ENCODE data around the gene SPRTN. TPM values are rescaled to one million over a fixed set of nuclear protein-coding genes. Genes with fewer than 3 reads are reported as not detected.

Gene SPRTN
- total and polyA plus RNA-seq, 2 of the 8 experiments (the other 6 are each of a cell fraction or from before 2014, with no cell fraction given): 6.6 to 15.1 TPM

DNA sequence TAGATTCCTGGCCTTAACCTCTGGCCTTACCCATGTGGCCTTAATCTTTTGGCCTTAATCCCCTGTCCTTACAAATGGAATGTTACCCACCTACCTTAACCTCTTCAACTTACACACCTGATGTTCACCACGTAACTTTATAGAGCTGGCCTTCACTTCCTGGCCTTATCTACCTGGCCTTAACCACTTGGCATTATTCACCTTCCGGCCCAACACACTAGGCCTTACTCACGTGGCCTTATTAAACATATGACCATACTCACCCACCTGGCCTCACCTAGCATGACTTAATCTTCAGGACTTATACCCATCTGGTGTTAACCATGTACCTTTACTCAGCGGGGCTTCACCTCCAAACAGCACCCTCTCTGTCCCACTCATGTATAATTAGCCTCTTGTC, 42.2 kb upstream of the SPRTN start:
- H4K91ac ChIP-seq (replicated peaks; ENCODE audit: insufficient read length, low read length): no peak overlapping the region
- H3K4ac ChIP-seq (replicated peaks; ENCODE audit: insufficient read length, low read depth, low read length): no peak overlapping the region
- no peak overlapping the region for H3K56ac ChIP-seq (replicated peaks; ENCODE audit: insufficient read length, low read depth, low read length)
- no peaks in the 10 kb centered on the region for H3K23me2 ChIP-seq (ENCODE audit: low read depth, low read length)
- H2BK120ac ChIP-seq (replicated peaks; ENCODE audit: low read depth, low read length): no peak overlapping the region
- no peak overlapping the region for H3K9ac ChIP-seq (replicated peaks in 1 of 4; ENCODE audit: extremely low read depth in 1 of 4, low read depth in 3 of 4, low read length in 3 of 4)
- H3K18ac ChIP-seq (ENCODE audit: extremely low read depth, low read length): no peak overlapping the region
- H3K27me3 ChIP-seq (replicated peaks in 1 of 4; ENCODE audit: control insufficient read depth in 3 of 4, extremely low read depth in 1 of 4, insufficient read depth in 3 of 4, low read length in 3 of 4): no peaks in the 10 kb centered on the region; a peak in 1 of 7 replicates
- H3K9me3 ChIP-seq (ENCODE audit: insufficient read depth in 2 of 2, low read depth in 1 of 2, low read length in 1 of 2): no peaks in the 10 kb centered on the region
- no peak overlapping the region for H2BK15ac ChIP-seq (ENCODE audit: low read length)
- H3K79me2 ChIP-seq (ENCODE audit: control insufficient read depth in 1 of 2, insufficient read depth in 2 of 2, low read length in 2 of 2): no peaks in the 10 kb centered on the region
- CTCF ChIA-PET (ENCODE audit: partially characterized antibody): interaction anchor here (1.5 kb wide), 1 partner anchor 203 kb away, joined by 3 read pairs; no protein-coding TSS in a partner anchor
- H3K23ac ChIP-seq (ENCODE audit: insufficient read length): no peak overlapping the region
- no peak overlapping the region for H2BK5ac ChIP-seq (ENCODE audit: low read depth, low read length)
- H3K27ac ChIP-seq (ENCODE audit: low read depth, low read length): no peak overlapping the region
- no peak overlapping the region for H2BK20ac ChIP-seq (ENCODE audit: low read length)
- H3K4me3 ChIP-seq (ENCODE audit: extremely low read depth in 1 of 4, insufficient read depth in 2 of 4, low read depth in 3 of 4, low read length in 4 of 4): no peak overlapping the region
- H2AFZ ChIP-seq (ENCODE audit: low read length): no peak overlapping the region
- no peak overlapping the region for H3K14ac ChIP-seq (ENCODE audit: insufficient read length)
- no peak for DNase-seq (ENCODE audit: low read depth in 1 of 2, low spot score in 2 of 2)
- H3K36me3 ChIP-seq (ENCODE audit: control insufficient read depth in 2 of 4, insufficient read depth in 4 of 4, low read length in 3 of 4): no peaks in the 10 kb centered on the region
- H3K79me1 ChIP-seq (ENCODE audit: low read depth, low read length): no peaks in the 10 kb centered on the region
- H4K8ac ChIP-seq (ENCODE audit: extremely low read depth, insufficient read depth, low read length): no peak overlapping the region
- no peak overlapping the region for H3K4me2 ChIP-seq (ENCODE audit: insufficient read depth in 1 of 2, low read depth in 2 of 2, low read length in 2 of 2)
- H4K5ac ChIP-seq (ENCODE audit: insufficient read length, low read depth, low read length): no peak overlapping the region
- no peaks in the 10 kb centered on the region for H3K4me1 ChIP-seq (replicated peaks in 1 of 4; ENCODE audit: control insufficient read depth in 3 of 4, insufficient read depth in 4 of 4, low read length in 3 of 4)
- TF ChIP-seq RXRA (IDR thresholded peaks at IDR 0.05; ENCODE audit: insufficient read depth, low read depth, low read length): no peak
- no peak for FAIRE-seq
- WGBS, 2 experiments (ENCODE audit: extremely low coverage in 1 of 2, insufficient coverage in 1 of 2, insufficient read length in 1 of 2, insufficient replicate concordance in 2 of 2, low coverage in 1 of 2, low lambda C conversion rate in 2 of 2, missing lambda C conversion rate in 1 of 2): 86% methylated on average over 4 of the region's 4 CpGs; no CpG with 5 or more reads in 1 of the 2 experiments
- POLR2A ChIA-PET (ENCODE audit: partially characterized antibody): interaction anchor here (1.1 kb wide), 1 partner anchor 8 kb away, joined by 3 read pairs; no protein-coding TSS in a partner anchor
- no peak overlapping the region for H2AK5ac ChIP-seq (ENCODE audit: low read depth, low read length)
- no peak overlapping the region for H2BK12ac ChIP-seq (ENCODE audit: low read depth, low read length)
- H4K20me1 ChIP-seq (replicated peaks in 1 of 2; ENCODE audit: control insufficient read depth in 1 of 2, insufficient read depth in 2 of 2, low read length in 2 of 2): no peaks in the 10 kb centered on the region
